Skeletal muscle tissue (tissue), 4 donors: ENCODE measurements around the gene SEPTIN12. TPM values are rescaled to one million over a fixed set of nuclear protein-coding genes. Genes with fewer than 3 reads are reported as not detected.
"Not testable (repeated sequence)": the region's sequence is repeated elsewhere in the genome, so short reads cannot be mapped to it uniquely, and the experiment has no call there.

Experiments used
- H3K27ac ChIP-seq: one replicate; pipeline ENCODE4 v1.7.0; 2013; ENCODE audit warnings: mild to moderate bottlenecking, low read depth, low read length, inconsistent platforms
- H3K27me3 ChIP-seq, 3 donors: one replicate each; pipeline ENCODE4 v1.7.0; 2013; ENCODE audit warnings: low read length in 3 of 3; ENCODE audit not compliant: control insufficient read depth in 3 of 3, insufficient read depth in 3 of 3
- H3K36me3 ChIP-seq, 3 donors: one replicate each; pipeline ENCODE4 v1.7.0; 2013; ENCODE audit warnings: low read length in 3 of 3; ENCODE audit not compliant: control insufficient read depth in 3 of 3, insufficient read depth in 3 of 3
- H3K4me1 ChIP-seq, 3 donors: one replicate each; pipeline ENCODE4 v1.7.0; 2013; ENCODE audit warnings: low read length in 3 of 3, mild to moderate bottlenecking in 3 of 3; ENCODE audit not compliant: control insufficient read depth in 3 of 3, insufficient read depth in 3 of 3
- H3K4me3 ChIP-seq, 3 donors: one replicate each; pipeline ENCODE4 v1.7.0; 2013; ENCODE audit warnings: low read length in 3 of 3
- H3K9ac ChIP-seq, 3 donors: one replicate each; pipeline ENCODE4 v1.7.0; 2013; ENCODE audit warnings: low read length in 3 of 3, mild to moderate bottlenecking in 3 of 3, moderate library complexity in 2 of 3, low read depth in 1 of 3
- H3K9me3 ChIP-seq, 3 donors: one replicate each; pipeline ENCODE4 v1.7.0; 2013; ENCODE audit warnings: low read length in 3 of 3; ENCODE audit not compliant: control insufficient read depth in 3 of 3
- total RNA-seq: library from RNA; depleted of rRNA; stranded (reverse); fragments of >200 nt; gene quantifications from one replicate; pipeline ENCODE4 v1.2.3, GENCODE V29; 2014
- donor health status: Osteomylitis.

The SEPTIN12 gene
- total RNA-seq, 1 donor from 2014 or later, result not detected

DNA sequence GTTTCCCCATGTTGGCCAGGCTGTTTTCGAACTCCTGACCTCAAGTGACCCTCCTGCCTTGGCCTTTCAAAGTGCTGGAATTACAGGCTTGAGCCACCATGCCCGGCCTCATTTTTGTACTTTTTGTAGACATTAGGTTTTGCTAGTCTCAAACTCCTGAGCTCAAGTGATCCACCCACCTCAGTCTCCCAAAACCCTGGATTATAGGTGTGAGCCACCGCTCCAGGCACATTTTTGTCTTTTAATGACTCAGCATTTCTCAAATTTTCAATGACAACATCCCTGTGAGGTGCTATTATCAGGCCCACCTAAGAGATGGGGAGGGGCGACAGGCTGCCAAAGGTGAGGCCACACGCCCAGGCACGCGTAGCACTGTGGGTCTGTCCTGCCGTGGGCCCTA, 1.1 kb downstream of the SEPTIN12 start:
- Histone ChIP-seq H3K4me1 (no peaks in the 10 kb centered on the region), H3K27me3 (no peaks in the 10 kb centered on the region), H3K36me3 (no peaks in the 10 kb centered on the region), H3K4me3 (no peak overlapping the region), H3K9ac (no peak overlapping the region), H3K27ac (no peak overlapping the region), H3K9me3 (no peaks in the 10 kb centered on the region)

DNA sequence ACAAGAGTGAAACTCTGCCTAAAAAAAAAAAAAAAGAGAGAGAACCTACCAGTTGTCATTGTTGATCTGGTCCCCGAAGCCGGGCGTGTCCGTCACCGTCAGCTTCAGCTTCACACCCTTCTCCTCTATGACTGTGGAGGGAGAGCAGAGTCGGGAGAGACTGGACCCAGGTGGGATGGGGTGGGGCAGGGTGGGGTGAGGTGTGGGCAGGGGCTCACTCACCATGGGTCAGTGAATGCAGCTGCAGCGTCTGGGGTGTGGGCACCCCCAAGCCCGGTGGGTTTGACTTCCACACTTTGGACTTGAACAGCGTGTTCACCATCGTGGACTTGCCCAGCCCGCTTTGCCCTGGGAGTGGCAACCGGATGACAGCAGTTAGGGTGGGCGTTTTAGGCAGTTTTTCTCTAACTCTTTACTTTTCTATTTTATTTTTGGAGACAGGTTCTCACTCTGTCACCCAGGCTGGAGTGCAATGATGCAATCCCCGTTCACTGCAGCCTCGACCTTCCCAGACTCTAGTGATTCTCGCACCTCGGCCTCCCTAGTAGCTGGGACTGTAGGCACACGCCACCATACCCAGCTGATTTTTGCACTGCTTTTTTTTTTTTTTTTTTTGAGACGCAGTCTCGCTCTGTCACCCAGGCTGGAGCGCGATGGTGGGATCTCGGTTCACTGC, 2.2 kb downstream of the SEPTIN12 start:
- H3K27me3 ChIP-seq, result no peaks in the 10 kb centered on the region
- H3K4me1 ChIP-seq, result no peaks in the 10 kb centered on the region
- H3K9me3 ChIP-seq, result no peaks in the 10 kb centered on the region
- no peak overlapping the region for H3K9ac ChIP-seq
- no peaks in the 10 kb centered on the region for H3K36me3 ChIP-seq
- no peak overlapping the region for H3K27ac ChIP-seq
- H3K4me3 ChIP-seq, result no peak overlapping the region

GRCh38 chr16:4784444-4784987, 3.6 kb downstream of the SEPTIN12 start:
- H3K9me3 ChIP-seq, H3K36me3 ChIP-seq, H3K9ac ChIP-seq: not testable (repeated sequence)

GRCh38 chr16:4783951-4784336, 4.2 kb downstream of the SEPTIN12 start:
- Histone ChIP-seq H3K36me3 (no peaks in the 10 kb centered on the region), H3K9me3 (no peaks in the 10 kb centered on the region), H3K4me1 (no peaks in the 10 kb centered on the region), H3K27ac (no peak overlapping the region), H3K4me3 (no peak overlapping the region), H3K9ac (no peak overlapping the region), H3K27me3 (no peaks in the 10 kb centered on the region)

More at GRCh38 chr16:4784444-4784987, 3.6 kb downstream of the SEPTIN12 start:
- not testable (repeated sequence) for H3K27ac ChIP-seq, H3K4me1 ChIP-seq, H3K27me3 ChIP-seq, H3K4me3 ChIP-seq

DNA sequence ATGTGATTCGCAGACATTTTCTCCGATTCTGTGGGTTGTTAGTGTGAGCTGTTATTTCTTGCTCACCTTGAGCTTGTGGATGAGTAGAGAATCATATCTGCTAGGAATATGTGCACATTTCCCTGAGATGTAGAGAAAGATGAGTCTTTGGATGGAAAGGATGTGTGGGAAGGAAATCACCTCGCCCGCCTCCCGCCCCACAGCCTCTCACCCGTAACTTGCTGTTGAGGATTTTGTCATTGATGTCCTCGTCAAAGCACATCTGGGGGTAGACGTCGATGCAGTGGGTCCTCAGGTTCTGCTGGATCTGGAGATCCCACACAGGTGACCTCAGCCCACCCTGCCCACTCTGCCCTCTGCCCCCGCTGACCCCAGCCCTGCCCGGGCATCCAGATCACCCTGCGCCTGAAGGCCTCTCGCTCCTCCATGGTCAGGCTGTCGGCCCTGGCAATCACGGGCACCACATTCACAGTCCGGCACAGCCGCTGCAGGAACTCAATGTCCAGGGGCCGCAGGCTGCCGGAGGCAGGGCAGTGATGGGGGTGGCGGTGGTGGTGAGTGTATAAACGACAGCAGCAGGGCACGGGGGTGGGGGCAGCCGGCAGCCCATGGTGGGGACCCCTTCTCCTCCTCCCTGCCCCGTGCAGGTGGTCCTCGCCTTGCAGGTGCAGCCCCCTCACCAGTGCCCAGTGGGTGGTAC, 4.7 kb downstream of the SEPTIN12 start:
- Histone ChIP-seq H3K27ac (no peak overlapping the region), H3K9ac (no peak overlapping the region), H3K27me3 (no peaks in the 10 kb centered on the region), H3K4me1 (no peaks in the 10 kb centered on the region), H3K9me3 (no peaks in the 10 kb centered on the region), H3K4me3 (no peak overlapping the region), H3K36me3 (no peaks in the 10 kb centered on the region)

GRCh38 chr16:4780235-4780634, 7.9 kb downstream of the SEPTIN12 start:
- Histone ChIP-seq H3K4me1 (no peaks in the 10 kb centered on the region), H3K27ac (no peak overlapping the region), H3K9ac (no peak overlapping the region), H3K36me3 (no peaks in the 10 kb centered on the region), H3K9me3 (no peaks in the 10 kb centered on the region), H3K4me3 (no peak overlapping the region), H3K27me3 (no peaks in the 10 kb centered on the region)

- H3K9ac ChIP-seq, result no peak overlapping the region
- H3K36me3 ChIP-seq, result no peaks in the 10 kb centered on the region
- no peak overlapping the region for H3K4me3 ChIP-seq
Observed at GRCh38 chr16:4778050-4778392, 10.1 kb downstream of the SEPTIN12 start.

GRCh38 chr16:4777339-4778049, 10.7 kb downstream of the SEPTIN12 start:
- Histone ChIP-seq H3K4me1 (no peaks in the 10 kb centered on the region), H3K27ac (no peak overlapping the region), H3K27me3 (no peaks in the 10 kb centered on the region), H3K4me3 (no peak overlapping the region), H3K36me3 (no peaks in the 10 kb centered on the region), H3K9me3 (no peaks in the 10 kb centered on the region), H3K9ac (no peak overlapping the region)

More at GRCh38 chr16:4778050-4778392, 10.1 kb downstream of the SEPTIN12 start:
- Histone ChIP-seq H3K4me1 (no peaks in the 10 kb centered on the region), H3K27ac (no peak overlapping the region), H3K27me3 (no peaks in the 10 kb centered on the region), H3K9me3 (no peaks in the 10 kb centered on the region)

- H3K9ac ChIP-seq, result no peak overlapping the region
- no peaks in the 10 kb centered on the region for H3K27me3 ChIP-seq
- no peak overlapping the region for H3K27ac ChIP-seq
- H3K4me1 ChIP-seq, result no peaks in the 10 kb centered on the region
- H3K4me3 ChIP-seq, result no peak overlapping the region
- H3K9me3 ChIP-seq, result no peaks in the 10 kb centered on the region
- no peaks in the 10 kb centered on the region for H3K36me3 ChIP-seq
Observed at GRCh38 chr16:4776141-4776705, 11.9 kb downstream of the SEPTIN12 start.

- H3K27ac ChIP-seq, result no peak overlapping the region
- no peak overlapping the region for H3K9ac ChIP-seq
- no peaks in the 10 kb centered on the region for H3K27me3 ChIP-seq
- no peak overlapping the region for H3K4me3 ChIP-seq
- no peaks in the 10 kb centered on the region for H3K9me3 ChIP-seq
- H3K36me3 ChIP-seq, result no peaks in the 10 kb centered on the region
- no peaks in the 10 kb centered on the region for H3K4me1 ChIP-seq
Observed at GRCh38 chr16:4775005-4775404, 13.1 kb downstream of the SEPTIN12 start.
